HCT116 (cell line): ENCODE measurements around the gene CUL9. TPM values are rescaled to one million over a fixed set of nuclear protein-coding genes. Genes with fewer than 3 reads are reported as not detected.

Experiments used
- ATAC-seq: fragments of 200-7000 bp; cut with Tn5 transposase; 2 replicates; pipeline ENCODE4 v1.9.1; 2020; ENCODE audit warnings: mild to moderate bottlenecking, moderate library complexity
- BruUV-seq: library from RNA; stranded (reverse); fragments of 400-500 nt; replicated peaks from 2 replicates; lab custom pipeline; 2021; lab: Mats Ljungman, UMichigan
- CTCF ChIA-PET: fragments of 300-600 bp; sonication (Branson Sonifier 250); formaldehyde crosslinking; loops from one replicate; lab custom pipeline; 2021; ENCODE audit warnings: antibody characterized with exemption; lab: Charles Lee
- POLR2A ChIA-PET: fragments of 300-600, 350-600 bp; sonication (Branson Sonifier 250); formaldehyde crosslinking; loops from one replicate; lab custom pipeline; 2021; ENCODE audit warnings: antibody characterized with exemption; lab: Charles Lee
- RAD21 ChIA-PET, 2 experiments: fragments of 300-600 bp; sonication (Branson Sonifier 250); formaldehyde crosslinking; loops; one replicate each; lab custom pipeline; 2023; ENCODE audit warnings: low total read pairs in 2 of 2; ENCODE audit not compliant: uncharacterized antibody in 2 of 2, unreplicated experiment in 2 of 2, low non-redundant PET in 1 of 2; lab: Charles Lee
- DNase-seq: peaks from one replicate; pipeline ENCODE4 v3.0.0-alpha.2; 2010; ENCODE audit warnings: low read depth, low spot score
- H2AFZ ChIP-seq: fragments of 200-600 bp; shearing (Covaris generic), sonication (generic); 2 replicates; pipeline ENCODE4 v1.6.1; 2017; ENCODE audit warnings: low read depth, mixed run types, mixed read lengths, antibody characterized with exemption, low read length; ENCODE audit not compliant: poor library complexity, severe bottlenecking
- H3K27ac ChIP-seq: 2 replicates; pipeline ENCODE4 v1.5.1; 2012; ENCODE audit warnings: low read depth, low read length
- H3K27me3 ChIP-seq: fragments of 200-600 bp; sonication (generic); 2 replicates; pipeline ENCODE4 v1.6.1; 2016; ENCODE audit warnings: mixed run types, low read length, mixed read lengths; ENCODE audit not compliant: insufficient read depth
- H3K36me3 ChIP-seq, 2 experiments: fragments of 200-500 bp in 1 of 2; fragments of 200-600 bp in 1 of 2; sonication (Bioruptor generic) in 1 of 2; sonication (generic) in 1 of 2; 2 replicates each; pipeline versions ENCODE4 v1.5.1 to v1.6.1; 2014 to 2016; ENCODE audit warnings: low read length in 2 of 2, inconsistent platforms in 1 of 2, mixed read lengths in 1 of 2, mixed run types in 1 of 2; ENCODE audit not compliant: insufficient read depth in 2 of 2, control insufficient read depth in 1 of 2
- H3K4me1 ChIP-seq, 2 experiments: fragments of 200-600 bp in 1 of 2; sonication (generic) in 1 of 2; 2 replicates each; pipeline versions ENCODE4 v1.5.1 to v1.6.1; 2012 to 2017; ENCODE audit warnings: low read length in 2 of 2, inconsistent platforms in 1 of 2, mild to moderate bottlenecking in 1 of 2, mixed read lengths in 1 of 2, mixed run types in 1 of 2, moderate library complexity in 1 of 2; ENCODE audit not compliant: insufficient read depth in 2 of 2, control insufficient read depth in 1 of 2
- H3K4me2 ChIP-seq: fragments of 200-600 bp; sonication (generic); 2 replicates; pipeline ENCODE4 v1.6.1; 2017; ENCODE audit warnings: mixed run types, low read length, mixed read lengths
- H3K4me3 ChIP-seq, 2 experiments: fragments of 200-600 bp in 1 of 2; sonication (generic) in 1 of 2; replicated peaks in 1 of 2; 2 replicates each; pipeline ENCODE4 v1.5.1; 2011 to 2016; ENCODE audit warnings: low read length in 2 of 2, control low read depth in 1 of 2, low read depth in 1 of 2, mild to moderate bottlenecking in 1 of 2, mixed read lengths in 1 of 2, mixed run types in 1 of 2
- H3K79me2 ChIP-seq: fragments of 200-600 bp; sonication (generic); 2 replicates; pipeline ENCODE4 v1.6.1; 2017; ENCODE audit warnings: mild to moderate bottlenecking, mixed run types, low read length, moderate library complexity, mixed read lengths; ENCODE audit not compliant: insufficient read depth
- H3K9ac ChIP-seq: fragments of 200-600 bp; sonication (generic); 2 replicates; pipeline ENCODE4 v1.6.1; 2016; ENCODE audit warnings: low read length, mixed read lengths
- H3K9me2 ChIP-seq: fragments of 200-600 bp; sonication (generic), shearing (Covaris generic); 2 replicates; pipeline ENCODE4 v1.6.1; 2017; ENCODE audit warnings: mixed run types, mild to moderate bottlenecking, moderate library complexity; ENCODE audit not compliant: insufficient read depth
- H3K9me3 ChIP-seq, 2 experiments: fragments of 200-500 bp in 1 of 2; fragments of 200-600 bp in 1 of 2; sonication (Bioruptor generic) in 1 of 2; sonication (generic) in 1 of 2; 2 replicates each; pipeline ENCODE4 v1.6.1; 2014 to 2017; ENCODE audit warnings: low read length in 2 of 2, mixed read lengths in 2 of 2, inconsistent platforms in 1 of 2, low read depth in 1 of 2, mild to moderate bottlenecking in 1 of 2, mixed run types in 1 of 2, moderate library complexity in 1 of 2; ENCODE audit not compliant: control insufficient read depth in 1 of 2, insufficient read depth in 1 of 2
- H4K20me1 ChIP-seq: fragments of 200-600 bp; sonication (generic), shearing (Covaris generic); 2 replicates; pipeline ENCODE4 v1.6.1; 2017; ENCODE audit warnings: mixed run types, mild to moderate bottlenecking, moderate library complexity; ENCODE audit not compliant: insufficient read depth
- ATF3 ChIP-seq: IDR thresholded peaks from 2 replicates; pipeline ENCODE4 v1.6.1; 2012
- CBX3 ChIP-seq: IDR thresholded peaks from 2 replicates; pipeline ENCODE4 v1.6.1; 2012; ENCODE audit warnings: low read depth
- EZH2phosphoT487 ChIP-seq: fragments of 200-600 bp; IDR thresholded peaks from 2 replicates; pipeline ENCODE4 v1.6.1; 2018; ENCODE audit warnings: antibody characterized with exemption, borderline replicate concordance
- SIN3A ChIP-seq: IDR thresholded peaks from 2 replicates; pipeline ENCODE4 v1.6.1; 2012; ENCODE audit warnings: low read depth
- SRF ChIP-seq: IDR thresholded peaks from 2 replicates; pipeline ENCODE4 v1.6.1; 2012; ENCODE audit warnings: low read depth
- YY1 ChIP-seq: IDR thresholded peaks from 2 replicates; pipeline ENCODE4 v1.6.1; 2011; ENCODE audit warnings: low read length, low read depth, moderate library complexity, mild to moderate bottlenecking; ENCODE audit not compliant: insufficient replicate concordance; ENCODE audit errors: extremely low read depth
- ZBTB33 ChIP-seq: IDR thresholded peaks from 2 replicates; pipeline ENCODE4 v1.6.1; 2011; ENCODE audit warnings: mild to moderate bottlenecking, low read length, moderate library complexity; ENCODE audit not compliant: insufficient replicate concordance; ENCODE audit errors: extremely low read depth
- ZFX ChIP-seq: fragments of 450-650 bp; IDR thresholded peaks from 2 replicates; pipeline ENCODE4 v1.6.1; 2017
- ZNF274 ChIP-seq: fragments of 200-500 bp; sonication (Bioruptor generic); IDR thresholded peaks from 2 replicates; pipeline ENCODE4 v1.6.1; 2014; ENCODE audit warnings: mild to moderate bottlenecking, low read depth, low read length, inconsistent platforms
- intact Hi-C: fragments of 100-400 bp; cut with micrococcal nuclease; formaldehyde crosslinking; loops from 2 replicates; pipeline ENCODE4 v1.10.0; 2022
- total RNA-seq: library from RNA; stranded (reverse); gene quantifications from one replicate; pipeline ENCODE4 v1.2.1, GENCODE V29; 2021; ENCODE audit not compliant: unreplicated experiment

Gene CUL9
- total RNA-seq, 1 experiment from 2014 or later, result 36.5 TPM

- H3K4me3 ChIP-seq, result no peak overlapping the region
- H3K4me2 ChIP-seq, result no peak overlapping the region
- peaks cover 4% of the 10 kb centered on the region; the same call in 1 of the 2 replicates for H3K27me3 ChIP-seq
- RAD21 ChIA-PET, result no interaction called here
- H3K27ac ChIP-seq, result no peak overlapping the region
- peaks cover 3 to 11% of the 10 kb centered on the region in 2 experiments; a peak in 2 of 4 replicates for H3K4me1 ChIP-seq
- H3K79me2 ChIP-seq, result no peaks in the 10 kb centered on the region
- H3K9me3 ChIP-seq, result no peaks in the 10 kb centered on the region
- H4K20me1 ChIP-seq, result no peaks in the 10 kb centered on the region
- TF ChIP-seq YY1 (no peak), SIN3A (no peak), CBX3 (no peak), ZBTB33 (no peak), ATF3 (no peak), ZNF274 (no peak), ZFX (no peak), EZH2phosphoT487 (no peak), SRF (no peak)
- TF ChIP-seq, all 23 proteins: peak for 0
- Histone ChIP-seq H3K36me3 (no peaks in the 10 kb centered on the region), H3K9ac (no peak overlapping the region), H3K9me2 (no peaks in the 10 kb centered on the region), H2AFZ (no peak overlapping the region)
- no TSS peak for BruUV-seq
- POLR2A ChIA-PET, result interaction anchor here (0.6 kb wide), 1 partner anchor 9 kb away, joined by 3 read pairs; no protein-coding TSS in a partner anchor
- intact Hi-C loops, result no loop called here
- CTCF ChIA-PET, result no interaction called here
- ATAC-seq, result no peak
- no peak for DNase-seq
Observed at GRCh38 chr6:43248101-43248500, 66.1 kb downstream of the CUL9 start.
